GM19351 (cell line): ENCODE data around the gene SLIT3.
"Not testable (repeated sequence)": the region's sequence is repeated elsewhere in the genome, so short reads cannot be mapped to it uniquely, and the experiment has no call there.

Experiments used
- ATAC-seq: cut with Tn5 transposase; IDR thresholded peaks from one replicate; pipeline ENCODE4 v1.9.1; 2021; ENCODE audit warnings: mild to moderate bottlenecking, moderate library complexity; ENCODE audit not compliant: unreplicated experiment

The SLIT3 gene

GRCh38 chr5:168663276-168664004 is 637.5 kb downstream of the SLIT3 start:
- ATAC-seq, result no peak

- no peak for ATAC-seq
Measured at GRCh38 chr5:168661593-168662485, 639.1 kb downstream of the SLIT3 start.

- no peak for ATAC-seq
Measured at GRCh38 chr5:168660691-168661090, 640.2 kb downstream of the SLIT3 start.

GRCh38 chr5:168659286-168659847 is 641.6 kb downstream of the SLIT3 start:
- ATAC-seq, result no peak

GRCh38 chr5:168658394-168658793 is 642.5 kb downstream of the SLIT3 start:
- ATAC-seq, result no peak

- no peak for ATAC-seq
Measured at GRCh38 chr5:168656633-168657032, 644.3 kb downstream of the SLIT3 start.

GRCh38 chr5:168655316-168655715 is 645.6 kb downstream of the SLIT3 start:
- no peak for ATAC-seq

GRCh38 chr5:168654211-168654721 is 646.7 kb downstream of the SLIT3 start:
- ATAC-seq, result no peak

GRCh38 chr5:168653626-168654025 is 647.3 kb downstream of the SLIT3 start:
- ATAC-seq, result no peak

- no peak for ATAC-seq
Measured at GRCh38 chr5:168651648-168652047, 649.3 kb downstream of the SLIT3 start.

GRCh38 chr5:168649306-168649705 is 651.6 kb downstream of the SLIT3 start:
- no peak for ATAC-seq

GRCh38 chr5:168648576-168648975 is 652.4 kb downstream of the SLIT3 start:
- ATAC-seq, result no peak

GRCh38 chr5:168648016-168648415 is 652.9 kb downstream of the SLIT3 start:
- no peak for ATAC-seq

GRCh38 chr5:168647083-168647482 is 653.9 kb downstream of the SLIT3 start:
- no peak for ATAC-seq

- no peak for ATAC-seq
Measured at GRCh38 chr5:168646335-168646734, 654.6 kb downstream of the SLIT3 start.

GRCh38 chr5:168645195-168645594 is 655.7 kb downstream of the SLIT3 start:
- ATAC-seq, result no peak

- ATAC-seq, result no peak
Measured at GRCh38 chr5:168642019-168642418, 658.9 kb downstream of the SLIT3 start.

GRCh38 chr5:168638846-168639245 is 662.1 kb downstream of the SLIT3 start:
- not testable (repeated sequence) for ATAC-seq

GRCh38 chr5:168637793-168638192 is 663.1 kb downstream of the SLIT3 start:
- ATAC-seq, result no peak

GRCh38 chr5:168637281-168637680 is 663.7 kb downstream of the SLIT3 start:
- ATAC-seq, result no peak

- ATAC-seq, result not testable (repeated sequence)
Measured at GRCh38 chr5:168630958-168631357, 670.0 kb downstream of the SLIT3 start.
